Left forelimb (tissue), 1 donor: ENCODE measurements around the gene COL8A1.

Experiments
- DNase-seq: peaks from one replicate; pipeline ENCODE4 v3.0.0-alpha.2; 2018; ENCODE audit warnings: low spot score

The COL8A1 gene

GRCh38 chr3:99674086-99674789, 35.8 kb downstream of the COL8A1 start:
- no peak for DNase-seq

DNA sequence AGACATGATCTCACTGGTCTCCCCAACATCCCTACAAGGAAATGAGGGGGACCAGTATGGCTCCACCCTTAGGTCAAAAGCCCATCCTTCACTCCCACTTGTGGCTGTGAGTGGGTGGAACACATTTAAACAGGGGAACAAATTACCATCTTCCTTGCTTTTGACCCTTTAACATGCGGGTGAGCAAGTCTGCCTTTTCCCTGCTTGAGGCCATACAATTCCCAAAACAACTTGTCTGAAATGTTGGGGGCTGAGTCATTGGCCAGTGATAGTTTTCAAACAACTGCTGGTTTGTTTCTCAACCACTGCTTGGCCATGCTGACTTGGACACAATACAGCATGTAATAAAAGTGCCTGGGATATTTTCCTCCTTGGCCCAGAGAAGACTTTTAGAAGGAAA, 39.6 kb downstream of the COL8A1 start:
- no peak for DNase-seq

DNA sequence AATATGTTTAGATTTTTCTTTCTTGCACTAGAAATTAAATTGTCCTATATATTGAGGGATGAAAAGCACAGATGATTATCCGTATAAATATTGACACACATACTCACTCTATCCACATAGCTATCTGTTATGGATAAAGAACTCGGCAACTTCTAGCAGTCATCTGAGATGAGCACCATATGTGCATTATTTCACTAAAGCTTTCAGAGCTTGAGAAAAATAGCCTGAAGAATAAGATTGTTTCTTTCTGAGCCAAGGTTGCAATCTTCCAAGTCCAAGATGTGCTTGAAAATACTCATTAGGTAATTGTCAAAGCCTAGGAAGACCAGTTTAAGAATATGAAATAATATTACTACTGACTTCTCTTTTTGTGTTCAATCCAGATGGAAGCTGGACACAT, 40.5 kb downstream of the COL8A1 start:
- no peak for DNase-seq

DNA sequence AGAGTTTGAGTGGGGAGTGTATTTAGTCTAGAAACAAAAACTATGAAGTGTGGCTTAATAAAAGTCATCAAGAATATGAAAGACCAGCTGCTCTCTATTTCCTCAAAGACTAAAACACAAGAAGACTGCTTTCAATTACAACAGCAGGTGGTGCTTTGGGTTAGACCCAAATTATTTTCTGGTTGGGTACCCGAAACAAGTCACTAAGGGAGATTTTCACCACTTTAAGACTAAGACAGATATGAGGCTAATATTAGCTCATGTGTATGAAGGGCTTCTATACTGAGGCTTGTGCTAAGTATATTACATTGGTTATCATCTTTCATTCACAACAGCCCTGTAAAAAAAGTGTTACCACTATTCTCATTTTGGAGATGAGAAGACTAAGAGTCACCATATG, 43.1 kb downstream of the COL8A1 start:
- no peak for DNase-seq

GRCh38 chr3:99681976-99682375, 43.6 kb downstream of the COL8A1 start:
- no peak for DNase-seq

- no peak for DNase-seq
These were observed 45.1 kb downstream of the COL8A1 start for GRCh38 chr3:99683465-99683864.

- no peak for DNase-seq
These were observed 45.5 kb downstream of the COL8A1 start for GRCh38 chr3:99683876-99684275.

- DNase-seq, result no peak
These were observed 46.2 kb downstream of the COL8A1 start for GRCh38 chr3:99684644-99685043.

DNA sequence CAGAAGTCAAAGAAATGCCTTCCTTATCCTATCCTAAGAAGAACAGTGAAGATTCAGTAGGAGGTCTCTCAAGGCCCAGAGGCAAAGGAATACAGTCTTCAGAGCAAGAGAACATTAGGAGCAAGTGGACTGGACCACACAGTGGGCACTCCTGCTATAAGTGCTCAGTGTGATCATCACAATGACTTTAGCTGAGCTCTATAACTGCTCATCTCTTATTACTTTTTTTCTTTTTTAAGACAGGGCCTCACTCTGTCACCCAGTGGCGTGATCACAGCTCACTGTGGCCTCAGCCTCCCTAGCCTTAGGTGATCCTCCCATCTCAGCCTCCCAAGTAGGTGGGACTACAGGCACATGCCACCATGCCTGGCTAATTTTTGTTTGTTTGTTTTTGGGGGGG, 48.1 kb downstream of the COL8A1 start:
- no peak for DNase-seq

DNA sequence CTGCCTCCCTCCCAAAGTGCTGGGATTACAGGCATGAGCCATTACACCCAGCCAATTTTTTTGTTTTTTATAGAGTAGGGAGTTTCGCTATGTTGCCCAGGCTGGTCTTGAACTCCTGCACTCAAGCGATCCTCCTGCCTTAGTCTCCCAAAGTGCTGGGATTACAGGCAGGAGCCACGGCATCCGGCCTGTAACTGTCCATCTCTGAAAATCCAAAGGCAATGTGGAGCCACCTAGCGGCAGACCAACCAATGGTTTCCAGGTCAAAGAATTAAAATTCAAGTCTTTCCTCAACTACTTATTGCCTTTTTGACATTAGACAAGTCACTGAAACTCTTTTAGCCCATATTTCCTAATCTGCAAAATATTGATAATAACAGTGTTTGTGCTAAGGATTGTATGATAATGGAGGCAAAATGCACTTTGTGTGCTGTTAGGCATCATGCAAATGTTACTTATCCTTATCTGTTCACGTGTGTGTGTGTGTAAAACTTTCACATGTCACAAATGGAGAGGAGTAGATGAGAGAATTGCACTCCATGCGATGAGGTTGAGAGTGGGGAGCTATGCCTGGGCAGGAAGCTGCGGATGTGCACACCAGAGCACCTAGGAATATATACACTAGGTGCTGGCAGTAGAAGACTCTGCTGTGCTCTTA, 48.7 kb downstream of the COL8A1 start:
- no peak for DNase-seq

- no peak for DNase-seq
These were observed 52.5 kb downstream of the COL8A1 start for GRCh38 chr3:99690761-99691369.

- no peak for DNase-seq
These were observed 55.2 kb downstream of the COL8A1 start for GRCh38 chr3:99693636-99694035.

DNA sequence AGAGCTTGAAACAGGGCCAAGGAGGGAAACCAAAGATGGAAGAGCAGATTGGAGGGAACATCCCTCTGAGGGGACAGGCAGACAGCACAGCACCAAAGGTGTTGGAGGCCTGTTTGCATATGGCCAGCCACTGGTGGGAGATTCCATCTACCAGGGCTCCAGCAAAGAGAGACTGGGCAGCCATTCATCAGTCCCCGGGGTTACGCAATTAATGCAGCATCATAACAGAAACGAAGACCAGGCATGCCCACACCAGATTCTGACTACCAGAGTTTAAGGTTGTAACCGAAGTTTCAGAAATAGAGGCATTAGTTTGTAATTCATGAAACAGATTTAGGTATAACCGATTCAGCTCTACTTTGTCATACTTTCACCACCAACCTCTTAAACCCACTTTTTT, 58.1 kb downstream of the COL8A1 start:
- no peak for DNase-seq

DNA sequence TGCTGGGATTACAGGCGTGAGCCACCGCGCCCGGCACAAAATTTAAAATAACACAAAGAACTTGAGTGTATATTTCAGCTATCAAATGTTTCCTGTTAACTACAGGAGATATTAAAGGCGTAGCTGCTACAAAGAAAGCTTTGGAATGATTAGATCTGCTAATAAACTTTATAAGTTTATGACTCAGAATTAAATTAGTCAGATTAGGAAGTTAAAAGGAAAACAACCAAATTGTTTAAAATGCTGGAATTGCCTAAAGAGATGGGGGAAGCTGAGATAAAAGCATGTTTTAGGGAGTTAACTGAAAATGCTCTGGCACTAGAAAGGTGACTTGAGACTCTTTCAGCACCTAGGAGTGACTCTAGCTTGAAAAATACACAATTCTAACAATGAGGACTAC, 58.9 kb downstream of the COL8A1 start:
- no peak for DNase-seq

DNA sequence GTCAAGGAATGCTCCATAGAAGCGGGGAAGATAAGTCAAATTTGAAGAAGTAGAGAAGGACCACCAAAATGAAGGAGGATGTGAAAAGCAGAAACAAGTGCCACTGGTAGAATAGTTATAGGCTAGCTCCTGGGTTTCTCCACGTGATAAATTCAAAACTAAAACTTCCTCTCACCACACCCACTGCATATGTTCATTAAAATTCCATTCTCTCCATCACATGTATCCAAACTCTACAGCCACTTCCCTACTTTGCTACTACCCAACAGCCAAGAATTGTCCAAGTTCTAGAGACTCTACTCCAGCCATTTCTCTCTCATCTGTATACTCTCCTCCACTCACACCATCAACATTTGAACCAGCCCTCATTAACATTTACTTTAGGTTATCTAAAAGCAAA, 60.5 kb downstream of the COL8A1 start:
- DNase-seq, result no peak

- no peak for DNase-seq
These were observed 61.4 kb downstream of the COL8A1 start for GRCh38 chr3:99699841-99700240.

GRCh38 chr3:99700631-99701268, 62.4 kb downstream of the COL8A1 start:
- DNase-seq, result no peak

- DNase-seq, result no peak
These were observed 64.9 kb downstream of the COL8A1 start for GRCh38 chr3:99702953-99703943.

DNA sequence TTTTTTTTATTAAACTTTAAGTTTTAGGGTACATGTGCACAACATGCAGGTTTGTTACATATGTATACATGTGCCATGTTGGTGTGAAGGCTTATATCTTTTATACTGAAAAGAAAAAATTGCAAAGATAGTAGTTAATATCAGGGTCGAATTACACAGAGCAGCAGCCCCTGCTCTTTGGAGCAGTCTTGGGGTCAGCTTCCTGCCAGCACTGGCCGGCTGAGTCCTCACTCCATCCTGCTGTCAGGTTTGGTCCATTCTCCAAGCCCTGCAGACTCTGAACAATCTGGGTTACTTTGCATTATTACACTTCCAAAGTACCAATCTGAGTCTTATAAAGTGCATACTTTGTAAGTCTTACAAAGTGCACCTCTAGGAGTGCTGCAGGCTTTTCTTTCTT, 66.0 kb downstream of the COL8A1 start:
- no peak for DNase-seq

DNA sequence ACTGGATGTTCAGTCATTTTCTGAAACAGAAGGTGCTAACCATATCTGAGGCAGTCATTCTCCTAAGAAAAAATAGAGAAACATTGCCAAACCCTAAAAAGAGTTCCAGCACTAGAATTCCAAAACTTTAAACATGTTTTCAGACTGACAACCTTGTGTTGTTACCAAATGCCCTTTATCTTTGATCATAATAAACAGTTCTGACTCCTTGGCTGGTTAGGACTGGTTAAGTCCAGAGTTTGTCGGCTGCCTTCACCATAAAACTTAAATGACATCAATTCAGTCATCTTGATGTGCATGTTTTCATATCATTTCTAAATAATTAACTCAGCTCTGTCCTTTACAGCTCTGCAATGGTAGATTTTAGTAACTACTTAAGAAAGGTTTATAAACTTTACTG, 68.0 kb downstream of the COL8A1 start:
- DNase-seq, result no peak

DNA sequence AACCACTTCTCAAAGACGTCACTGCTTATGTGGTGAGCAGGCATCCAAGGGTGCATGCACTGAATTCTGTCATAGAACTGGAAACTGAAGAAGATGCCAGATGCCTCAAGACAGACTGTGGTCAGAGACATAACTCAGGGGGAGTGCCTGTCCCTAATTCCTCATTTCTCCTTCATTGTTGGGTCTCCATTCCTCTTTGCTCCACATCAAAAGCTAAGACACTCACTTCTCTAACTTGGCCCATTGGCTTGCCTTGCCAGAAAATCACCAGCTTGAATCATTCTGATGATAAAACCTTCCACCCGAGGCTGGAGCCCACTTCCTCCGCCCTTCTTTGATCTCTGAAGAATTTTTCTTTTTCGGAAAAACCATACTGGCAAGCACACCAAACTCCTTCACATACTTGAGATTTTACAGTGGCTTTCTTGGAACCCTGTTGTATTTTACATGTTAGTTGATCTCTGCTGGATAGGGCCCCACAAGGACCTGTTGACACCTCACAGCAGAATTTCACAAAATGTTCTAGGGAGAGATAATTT, 69.9 kb downstream of the COL8A1 start:
- no peak for DNase-seq

DNA sequence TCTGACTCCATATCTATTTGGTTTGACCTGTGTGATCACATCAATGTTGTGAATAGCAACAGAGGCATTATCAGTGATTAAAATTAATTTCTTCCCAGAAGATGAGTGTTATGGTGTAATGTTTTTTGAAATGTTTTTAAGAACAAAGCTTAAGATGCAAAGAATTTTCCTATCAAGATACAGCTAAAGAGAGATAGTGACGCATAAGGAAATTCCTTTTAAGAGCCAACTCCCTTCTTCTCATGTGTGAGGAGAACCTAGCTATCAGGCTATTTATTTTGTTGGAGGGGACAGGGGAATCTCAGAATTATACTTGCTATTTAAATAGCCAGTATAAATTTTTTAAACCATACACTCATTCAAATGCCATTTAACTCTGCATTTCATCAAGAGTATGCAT, 71.3 kb downstream of the COL8A1 start:
- DNase-seq, result no peak
